ENCODE data around the gene RASGRP3. TPM values are rescaled to one million over a fixed set of nuclear protein-coding genes. Genes with fewer than 3 reads are reported as not detected.

Gene RASGRP3
- total and polyA plus RNA-seq, 10 donors: 13.2 to 68.1 (median 44.5) TPM

DNA sequence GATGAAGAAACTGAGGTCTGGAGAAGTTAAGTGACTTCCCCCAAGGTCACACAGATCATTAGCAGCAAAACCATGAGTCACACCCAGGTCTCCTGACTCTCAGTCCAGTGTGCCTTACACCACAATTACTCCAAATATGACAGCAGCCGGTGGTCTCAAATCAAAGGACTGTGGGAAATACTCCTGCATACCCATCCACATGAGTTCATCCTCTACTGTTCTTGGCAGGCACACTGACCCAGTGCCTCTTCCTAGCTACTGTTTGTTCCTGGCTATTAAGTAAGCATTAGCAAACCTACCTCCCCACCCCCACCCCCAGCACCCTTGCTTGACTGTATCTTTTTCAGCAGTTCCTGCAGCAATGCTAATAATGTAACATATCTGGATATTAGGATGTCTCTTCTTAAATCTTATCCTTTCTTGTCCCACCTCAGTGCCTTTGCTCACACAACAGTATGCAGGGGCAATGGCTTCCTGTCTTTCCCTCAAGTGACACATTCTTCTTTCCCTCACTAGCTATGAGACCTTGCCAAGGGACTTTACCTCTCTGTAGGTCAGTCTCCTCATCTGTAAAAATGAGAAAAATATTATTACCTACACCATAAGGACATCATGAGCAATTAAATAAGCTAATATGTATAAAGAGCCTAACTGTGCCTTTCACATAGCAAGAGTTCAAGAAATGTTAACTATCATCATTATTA is 76.5 kb downstream of the RASGRP3 start:
- 38 to 91% (median 65%) methylated on average over 1 of the region's 1 CpG for WGBS, 5 donors
- Histone ChIP-seq H3K27ac (no peak overlapping the region), H3K4me1 (peaks cover 0 to 34% (median 22%) of the 10 kb centered on the region in 6 donors), H3K9me3 (no peaks in the 10 kb centered on the region), H3K27me3 (replicated peaks in 1 of 7) (no peaks in the 10 kb centered on the region), H3K36me3 (peaks cover 0 to 66% (median 8%) of the 10 kb centered on the region in 6 donors), H3K4me3 (no peak overlapping the region)
- no peak for DNase-seq
- no peak for TF ChIP-seq POLR2A (IDR thresholded peaks at IDR 0.05)
- TF ChIP-seq POLR2AphosphoS5 (IDR thresholded peaks at IDR 0.05): no peak
- TF ChIP-seq, protein P1, sequence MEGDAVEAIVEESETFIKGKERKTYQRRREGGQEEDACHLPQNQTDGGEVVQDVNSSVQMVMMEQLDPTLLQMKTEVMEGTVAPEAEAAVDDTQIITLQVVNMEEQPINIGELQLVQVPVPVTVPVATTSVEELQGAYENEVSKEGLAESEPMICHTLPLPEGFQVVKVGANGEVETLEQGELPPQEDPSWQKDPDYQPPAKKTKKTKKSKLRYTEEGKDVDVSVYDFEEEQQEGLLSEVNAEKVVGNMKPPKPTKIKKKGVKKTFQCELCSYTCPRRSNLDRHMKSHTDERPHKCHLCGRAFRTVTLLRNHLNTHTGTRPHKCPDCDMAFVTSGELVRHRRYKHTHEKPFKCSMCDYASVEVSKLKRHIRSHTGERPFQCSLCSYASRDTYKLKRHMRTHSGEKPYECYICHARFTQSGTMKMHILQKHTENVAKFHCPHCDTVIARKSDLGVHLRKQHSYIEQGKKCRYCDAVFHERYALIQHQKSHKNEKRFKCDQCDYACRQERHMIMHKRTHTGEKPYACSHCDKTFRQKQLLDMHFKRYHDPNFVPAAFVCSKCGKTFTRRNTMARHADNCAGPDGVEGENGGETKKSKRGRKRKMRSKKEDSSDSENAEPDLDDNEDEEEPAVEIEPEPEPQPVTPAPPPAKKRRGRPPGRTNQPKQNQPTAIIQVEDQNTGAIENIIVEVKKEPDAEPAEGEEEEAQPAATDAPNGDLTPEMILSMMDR (IDR thresholded peaks at IDR 0.05 in 8 of 11, conservative IDR thresholded peaks at IDR 0.05 in 3 of 11): no peak
- intact Hi-C loops (cut with DNase I; ENCODE audit: low total_unique reads): loop anchor here (10.0 kb wide), 1 partner anchor 78 kb away; the partner anchor contains the start of gene RASGRP3

DNA sequence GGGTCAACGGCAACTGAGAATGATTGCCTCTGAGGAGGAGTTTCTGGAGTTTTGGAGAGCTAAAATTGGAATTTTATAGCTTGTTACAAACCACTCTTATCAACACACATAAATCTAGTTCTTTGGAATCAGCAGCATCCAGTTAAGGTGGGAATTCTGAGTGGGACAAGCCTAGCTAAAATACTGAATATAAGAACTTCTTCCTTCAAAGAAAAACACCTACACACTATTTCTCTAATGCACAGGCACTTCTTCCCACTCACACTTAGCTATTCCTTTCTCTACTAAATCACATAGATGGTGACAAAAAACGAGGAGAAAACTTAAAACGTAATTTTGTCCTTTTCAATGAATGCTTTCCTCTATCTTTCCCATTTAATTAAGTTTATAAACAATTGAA is 79.2 kb downstream of the RASGRP3 start:
- Histone ChIP-seq H3K36me3 (peaks cover 0 to 69% (median 21%) of the 10 kb centered on the region in 6 donors), H3K27ac (peak overlapping the region; percentile 27 to 83 (median 74)), H3K4me1 (peaks cover 0 to 34% (median 22%) of the 10 kb centered on the region in 6 donors), H3K27me3 (replicated peaks in 1 of 7) (no peaks in the 10 kb centered on the region), H3K9me3 (no peaks in the 10 kb centered on the region), H3K4me3 (peak overlapping the region in 2 of 8 donors; percentile 4 to 17)
- WGBS, 5 donors: 61 to 81% (median 72%) methylated on average over 3 of the region's 3 CpGs
- intact Hi-C loops (cut with DNase I; ENCODE audit: low total_unique reads): loop anchor here (10.0 kb wide), 1 partner anchor 81 kb away; the partner anchor contains the start of gene RASGRP3
- no peak for DNase-seq
- TF ChIP-seq POLR2AphosphoS5 (IDR thresholded peaks at IDR 0.05) (no peak), POLR2A (IDR thresholded peaks at IDR 0.05) (no peak)
- TF ChIP-seq, protein P1 (IDR thresholded peaks at IDR 0.05 in 8 of 11, conservative IDR thresholded peaks at IDR 0.05 in 3 of 11): no peak

DNA sequence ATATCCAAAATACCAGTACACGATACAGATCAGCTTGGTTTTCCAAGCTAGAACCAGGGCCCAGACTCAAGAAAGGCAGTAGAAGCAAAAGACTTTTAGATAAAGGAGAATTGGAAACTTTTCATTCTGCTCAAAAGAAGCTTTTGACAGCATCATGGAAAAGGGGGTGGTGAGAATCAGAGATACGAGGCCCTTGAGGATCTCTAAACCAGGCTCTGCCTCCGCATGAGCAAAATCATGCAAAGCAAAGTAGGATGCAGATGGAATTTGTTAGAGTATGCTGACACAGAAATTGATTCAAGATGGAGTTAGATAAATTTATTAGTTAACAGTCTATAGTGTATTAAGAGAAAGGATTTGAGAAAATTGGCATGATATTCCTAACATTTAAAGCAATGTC is 82.9 kb downstream of the RASGRP3 start:
- intact Hi-C loops (cut with DNase I; ENCODE audit: low total_unique reads): loop anchor here (10.0 kb wide), 1 partner anchor 85 kb away; the partner anchor contains the start of gene RASGRP3
- DNase-seq: no peak
- WGBS, 5 donors: 93 to 98% (median 95%) methylated on average over 3 of the region's 3 CpGs

DNA sequence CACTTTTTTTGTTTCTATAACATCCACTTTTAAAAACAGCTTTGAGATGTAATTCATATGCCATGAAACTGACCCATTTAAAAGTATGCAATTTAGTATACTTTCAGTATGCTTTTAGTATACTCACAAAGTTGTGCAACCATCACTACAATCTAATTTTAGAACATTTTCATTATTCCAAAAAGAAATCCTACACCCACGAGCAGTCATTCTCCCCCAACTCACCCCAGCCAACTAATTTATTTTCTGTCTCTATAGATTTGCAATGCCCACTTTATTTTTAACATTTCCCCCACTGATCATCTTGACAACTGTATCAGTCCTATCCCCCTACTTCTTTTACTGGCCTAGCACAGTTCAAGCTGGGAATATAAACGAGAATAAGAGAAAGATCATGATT is 83.6 kb downstream of the RASGRP3 start:
- Histone ChIP-seq H3K4me3 (no peak overlapping the region), H3K36me3 (peaks cover 0 to 85% (median 23%) of the 10 kb centered on the region in 6 donors), H3K9me3 (no peaks in the 10 kb centered on the region), H3K4me1 (peaks cover 0 to 10% (median 4%) of the 10 kb centered on the region in 6 donors), H3K27me3 (replicated peaks in 1 of 7) (no peaks in the 10 kb centered on the region), H3K27ac (no peak overlapping the region)
- TF ChIP-seq POLR2AphosphoS5 (IDR thresholded peaks at IDR 0.05): no peak
- no peak for TF ChIP-seq POLR2A (IDR thresholded peaks at IDR 0.05)
- TF ChIP-seq, protein P1 (IDR thresholded peaks at IDR 0.05 in 8 of 11, conservative IDR thresholded peaks at IDR 0.05 in 3 of 11): no peak
- intact Hi-C loops (cut with DNase I; ENCODE audit: low total_unique reads): no loop called here
- DNase-seq: no peak
- WGBS, 5 donors: 50 to 79% (median 68%) methylated on average over 2 of the region's 2 CpGs

More for the DNA sequence above, 82.9 kb downstream of the RASGRP3 start:
- Histone ChIP-seq H3K27ac (no peak overlapping the region), H3K36me3 (peaks cover 0 to 80% (median 23%) of the 10 kb centered on the region in 6 donors), H3K27me3 (replicated peaks in 1 of 7) (no peaks in the 10 kb centered on the region), H3K4me3 (no peak overlapping the region), H3K9me3 (no peaks in the 10 kb centered on the region), H3K4me1 (peaks cover 0 to 17% (median 11%) of the 10 kb centered on the region in 6 donors)
- TF ChIP-seq, protein P1 (IDR thresholded peaks at IDR 0.05 in 8 of 11, conservative IDR thresholded peaks at IDR 0.05 in 3 of 11): no peak
- TF ChIP-seq POLR2AphosphoS5 (IDR thresholded peaks at IDR 0.05) (no peak), POLR2A (IDR thresholded peaks at IDR 0.05) (no peak)
